GM18505 (cell line): ENCODE measurements around the gene SLC35F3.

Experiments used
- ATAC-seq: cut with Tn5 transposase; IDR thresholded peaks from one replicate; pipeline ENCODE4 v1.9.1; 2021; ENCODE audit not compliant: unreplicated experiment
- POLR2A ChIP-seq: IDR thresholded peaks from 4 replicates; pipeline ENCODE4 v1.6.1; 2011; ENCODE audit warnings: borderline replicate concordance; ENCODE audit not compliant: insufficient read depth, insufficient read length; ENCODE audit errors: extremely low read depth

Gene SLC35F3

DNA sequence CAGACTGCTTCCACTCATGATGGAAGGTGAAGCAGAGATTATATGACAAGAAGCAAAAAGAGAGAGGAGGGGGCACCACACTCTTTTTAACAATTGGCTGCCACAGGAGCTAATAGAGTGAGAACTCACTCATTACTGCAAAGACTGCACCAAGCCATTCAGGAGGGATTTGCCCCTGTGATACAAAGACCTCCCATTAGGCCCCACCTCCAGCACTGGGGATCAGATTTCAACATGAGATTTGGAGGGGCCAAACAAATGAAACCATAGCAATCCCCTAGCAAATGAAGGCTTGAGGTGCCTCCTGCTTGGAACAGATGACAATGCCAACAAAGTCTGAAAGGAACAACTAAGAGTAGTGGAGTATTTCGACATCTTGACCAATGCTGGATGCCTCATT lies 346.3 kb downstream of the SLC35F3 start:
- TF ChIP-seq POLR2A, result no peak
- no peak for ATAC-seq

DNA sequence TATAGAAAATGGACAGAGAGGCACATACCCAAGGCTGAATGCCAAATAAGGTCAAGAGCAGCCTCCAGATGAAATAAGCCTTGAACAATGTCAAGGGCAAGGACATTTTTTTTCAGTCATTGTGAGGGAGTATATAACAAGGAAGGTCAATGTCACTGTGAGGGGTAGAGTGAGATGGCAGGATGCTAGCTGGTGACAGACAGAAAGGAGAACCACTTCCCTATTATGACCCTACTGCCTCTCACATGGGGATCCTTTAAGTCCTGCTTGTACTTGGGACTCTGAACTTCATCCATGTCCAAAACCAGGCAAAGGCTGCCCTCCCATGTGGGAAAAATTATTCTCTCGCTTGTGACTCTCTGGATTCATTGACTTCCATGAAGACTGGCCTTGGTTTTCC lies 349.3 kb downstream of the SLC35F3 start:
- ATAC-seq, result no peak
- no peak for TF ChIP-seq POLR2A

DNA sequence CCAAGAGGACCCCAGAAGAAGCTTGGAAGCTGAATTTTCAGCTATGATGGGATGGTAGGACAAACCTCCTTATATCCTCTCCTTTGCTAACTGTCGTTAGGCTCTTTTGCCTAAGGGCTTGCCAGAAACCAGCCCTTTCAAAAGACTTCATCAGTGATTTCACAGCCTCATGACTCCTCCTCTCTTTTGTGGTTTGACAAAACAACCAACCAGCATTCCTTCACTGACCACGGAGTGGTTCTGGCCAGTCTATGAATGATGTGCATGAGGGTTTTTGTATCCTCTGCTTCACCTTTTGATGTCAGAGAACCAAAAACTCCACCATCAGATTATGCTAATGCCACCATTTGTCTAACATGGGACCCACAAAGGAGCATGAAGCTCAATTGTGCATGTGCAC lies 351.9 kb downstream of the SLC35F3 start:
- no peak for TF ChIP-seq POLR2A
- ATAC-seq, result no peak

DNA sequence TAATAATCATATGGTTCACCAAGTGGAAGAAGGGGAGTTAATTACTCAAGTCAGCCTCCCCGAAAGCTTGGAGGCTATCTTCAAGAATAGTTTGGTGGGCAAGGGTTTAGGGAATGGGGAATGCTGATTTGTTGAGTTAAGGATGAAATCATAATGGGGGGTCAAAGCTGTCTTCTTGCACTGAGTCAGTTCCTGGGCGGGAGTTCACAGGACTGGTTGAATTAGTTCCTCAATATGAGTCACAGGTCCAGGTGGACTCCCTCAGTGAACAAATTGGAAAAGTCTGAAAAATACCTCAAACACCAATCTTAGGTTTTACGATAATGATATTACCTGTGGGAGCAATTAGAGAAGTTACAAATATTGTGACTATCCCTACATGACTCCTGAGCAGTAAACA lies 353.6 kb downstream of the SLC35F3 start:
- no peak for TF ChIP-seq POLR2A

DNA sequence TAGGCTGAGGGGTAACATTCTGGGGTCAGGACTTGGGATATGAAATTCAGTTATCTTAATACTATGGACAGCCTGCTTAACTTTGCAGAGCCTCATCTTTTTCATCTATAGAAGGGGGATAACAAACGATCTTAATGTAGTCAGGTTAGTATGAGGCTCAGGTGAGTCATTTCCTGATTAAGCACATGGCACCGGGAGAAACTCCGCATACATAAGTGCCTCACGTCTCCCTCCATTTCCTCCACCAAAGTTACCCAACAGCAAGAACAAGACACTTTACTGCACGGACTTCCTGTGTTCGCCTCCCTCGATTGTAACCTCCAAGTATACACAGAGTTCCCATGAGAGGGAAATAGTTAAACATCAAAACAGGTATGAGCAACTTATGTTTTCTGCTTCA lies 356.1 kb downstream of the SLC35F3 start:
- TF ChIP-seq POLR2A, result no peak
- ATAC-seq, result no peak

More for the DNA sequence above, 353.6 kb downstream of the SLC35F3 start:
- no peak for ATAC-seq

DNA sequence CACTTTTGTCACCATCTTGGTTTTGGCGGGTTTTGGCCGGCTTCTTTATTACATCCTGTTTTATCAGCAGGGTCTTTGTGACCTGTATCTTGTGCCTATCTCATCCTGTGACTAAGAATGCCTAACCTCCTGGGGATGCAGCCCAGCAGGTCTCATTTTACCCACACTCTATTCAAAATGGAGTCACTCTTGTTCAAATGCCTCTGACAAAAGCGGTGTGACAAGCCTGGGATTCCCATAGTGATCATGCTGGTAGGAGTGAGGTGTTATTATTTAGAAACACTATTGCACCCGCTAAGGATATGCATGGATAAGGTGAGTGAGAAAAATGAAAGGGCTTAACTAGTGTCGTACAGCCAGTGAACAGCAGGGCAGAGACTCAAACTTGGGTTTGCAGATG lies 357.1 kb downstream of the SLC35F3 start:
- TF ChIP-seq POLR2A, result no peak
- no peak for ATAC-seq

DNA sequence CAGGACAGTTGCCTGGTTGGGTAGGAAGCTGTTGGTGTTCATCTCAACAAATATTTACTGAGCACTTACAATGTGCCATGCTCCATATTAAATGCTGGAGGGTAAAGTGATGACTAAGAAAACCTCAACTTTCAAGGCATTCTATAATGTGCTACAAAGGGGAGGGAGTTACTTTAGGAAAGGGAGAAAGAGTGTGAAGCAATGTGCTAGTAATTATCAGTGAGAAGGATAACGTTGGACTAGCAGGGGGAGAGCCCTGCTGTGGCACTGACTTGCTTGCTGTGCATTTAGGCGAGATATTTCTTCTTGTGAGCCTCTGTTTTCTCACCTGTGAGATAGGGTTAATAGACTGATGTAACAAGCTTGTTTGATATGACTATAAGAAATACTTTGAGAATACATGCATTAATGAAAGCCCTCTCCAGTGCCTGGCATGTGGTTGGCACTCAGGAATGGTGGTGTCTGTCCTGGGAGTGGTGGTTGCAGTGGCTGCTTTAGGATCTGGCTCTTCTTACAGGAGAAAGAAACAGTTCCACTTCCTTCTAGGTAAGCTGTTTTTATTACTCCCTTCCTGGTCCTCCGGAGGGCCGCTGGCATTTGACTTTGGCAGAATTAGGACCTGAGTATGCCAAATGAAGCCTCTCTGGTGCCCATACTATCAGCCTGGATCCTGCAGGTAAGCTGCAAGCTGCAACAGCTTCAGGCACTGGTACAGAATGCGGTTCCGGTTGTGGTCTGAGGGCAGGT lies 357.7 kb downstream of the SLC35F3 start:
- TF ChIP-seq POLR2A, result no peak
- no peak for ATAC-seq

DNA sequence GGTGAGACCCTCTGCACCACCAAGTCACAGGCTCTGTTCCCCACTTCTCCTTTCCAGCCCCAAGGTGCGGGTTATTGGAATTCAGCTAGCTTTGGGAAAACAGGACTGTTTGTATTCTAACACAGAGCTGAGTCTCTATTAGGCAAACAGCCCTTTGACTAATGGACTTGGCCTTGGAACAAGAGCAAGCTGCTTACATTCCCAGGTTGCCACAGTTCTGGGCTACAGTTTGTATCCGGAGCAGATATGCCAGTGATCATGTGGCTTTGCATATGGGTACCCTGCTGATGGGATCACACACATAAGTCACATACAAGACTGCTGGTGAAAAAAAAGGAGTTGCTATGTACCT lies 358.3 kb downstream of the SLC35F3 start:
- no peak for ATAC-seq
- TF ChIP-seq POLR2A, result no peak

DNA sequence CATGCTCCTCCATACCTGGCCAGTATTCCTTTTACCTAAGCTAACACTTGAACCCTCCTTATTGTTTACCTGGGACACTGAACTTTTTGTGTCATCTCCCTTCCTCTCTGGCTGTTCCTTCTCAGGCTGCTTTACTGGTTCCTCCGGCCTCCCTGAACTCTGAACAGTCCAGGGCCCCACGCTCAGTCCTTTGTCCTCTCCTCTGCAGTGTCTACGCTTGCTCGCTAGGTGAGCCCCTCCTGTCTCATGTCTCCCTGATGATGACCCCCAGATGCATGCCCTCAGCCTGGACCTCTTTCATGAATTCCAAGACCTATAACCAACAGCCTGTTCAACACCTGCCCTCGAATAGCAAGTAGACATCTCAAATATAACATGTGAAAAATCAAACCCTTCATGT lies 360.4 kb downstream of the SLC35F3 start:
- no peak for ATAC-seq
- no peak for TF ChIP-seq POLR2A

DNA sequence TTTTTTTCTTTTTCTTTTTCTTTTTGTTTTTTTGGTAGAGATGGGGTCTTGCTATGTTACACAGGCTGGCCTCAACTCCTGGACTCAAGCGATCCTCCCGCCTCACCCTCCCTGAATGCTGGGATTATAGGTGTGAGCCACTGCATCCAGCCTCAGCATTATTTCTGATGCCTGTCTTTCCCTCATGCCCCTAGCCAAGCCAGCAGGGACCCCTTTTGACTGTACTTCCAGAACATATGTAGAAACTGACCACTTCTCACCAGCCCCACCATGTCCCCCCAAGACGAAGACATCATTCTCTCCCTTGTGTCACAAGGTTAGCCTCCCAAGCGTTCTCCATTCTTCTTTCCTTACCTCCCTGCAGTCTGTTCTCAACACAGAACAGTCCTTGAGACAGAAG lies 360.8 kb downstream of the SLC35F3 start:
- no peak for TF ChIP-seq POLR2A
- no peak for ATAC-seq

DNA sequence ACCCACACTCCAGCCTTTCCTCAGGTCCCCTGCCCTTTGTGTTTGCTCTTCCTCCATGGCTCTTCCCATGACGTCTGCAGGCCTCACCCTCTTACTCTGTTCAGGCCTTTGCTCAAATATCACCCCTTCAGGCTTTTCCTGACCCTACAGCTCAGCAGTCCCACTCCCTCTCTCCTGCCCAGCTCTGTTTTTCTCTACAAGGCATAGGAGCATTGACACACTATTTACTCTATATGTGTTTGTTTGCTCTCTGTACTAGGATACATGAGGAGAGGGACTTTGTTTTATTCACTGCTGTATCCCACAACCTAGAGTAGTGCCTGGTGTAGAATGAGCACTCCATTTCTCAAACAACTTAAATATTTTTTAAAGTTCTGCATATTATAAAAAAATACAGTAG lies 361.4 kb downstream of the SLC35F3 start:
- ATAC-seq, result no peak
- TF ChIP-seq POLR2A, result no peak

DNA sequence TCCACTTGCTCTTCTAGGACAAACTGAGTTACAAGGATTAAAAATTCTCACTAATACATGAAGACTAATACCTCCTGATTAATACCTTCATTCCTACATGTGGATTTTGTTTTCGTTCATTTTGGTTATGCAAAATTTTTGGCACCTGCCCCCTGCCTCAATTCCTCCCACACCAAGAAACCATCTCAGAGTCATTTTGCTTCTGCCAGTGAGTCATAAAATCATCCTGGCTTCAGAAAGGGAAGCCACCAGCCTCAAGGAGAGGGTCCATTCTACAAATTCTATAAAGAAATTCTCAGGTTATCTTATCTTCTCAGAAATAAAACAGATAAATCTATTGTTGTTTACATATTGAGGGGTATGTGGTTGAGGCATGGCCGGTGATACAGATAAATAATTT lies 365.6 kb downstream of the SLC35F3 start:
- TF ChIP-seq POLR2A, result no peak
- ATAC-seq, result no peak

DNA sequence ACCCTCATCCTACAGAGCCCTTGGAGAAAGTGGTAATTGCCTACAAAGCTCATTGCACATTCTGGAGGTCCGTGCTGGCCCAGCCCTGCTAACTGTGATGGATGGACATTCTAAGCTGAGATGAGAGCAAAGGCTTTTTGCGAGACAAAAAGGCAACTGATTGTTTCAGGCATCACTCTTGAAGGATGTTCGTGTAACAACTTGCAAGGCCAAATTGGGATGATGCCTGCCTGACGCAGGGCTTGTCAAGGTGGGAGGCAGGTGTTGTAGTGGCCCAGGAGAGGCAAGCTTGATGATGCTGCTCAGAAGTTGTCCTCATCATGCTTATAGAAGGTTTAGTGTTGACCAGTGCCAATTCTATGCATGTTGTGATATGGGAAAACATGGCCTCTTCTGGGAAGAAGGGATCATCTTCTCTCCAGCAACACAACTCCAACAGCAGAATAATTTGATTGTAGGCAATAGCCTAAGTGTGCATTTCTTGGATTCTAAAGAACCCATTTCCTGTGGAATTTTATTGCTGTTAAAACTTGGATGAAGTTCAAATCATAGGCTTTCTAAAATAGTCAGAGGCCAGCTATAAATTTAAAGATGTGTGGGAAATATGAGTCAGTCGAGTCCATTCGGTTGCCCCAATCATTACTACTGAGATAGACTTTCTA lies 366.2 kb downstream of the SLC35F3 start:
- no peak for TF ChIP-seq POLR2A
- ATAC-seq, result no peak

DNA sequence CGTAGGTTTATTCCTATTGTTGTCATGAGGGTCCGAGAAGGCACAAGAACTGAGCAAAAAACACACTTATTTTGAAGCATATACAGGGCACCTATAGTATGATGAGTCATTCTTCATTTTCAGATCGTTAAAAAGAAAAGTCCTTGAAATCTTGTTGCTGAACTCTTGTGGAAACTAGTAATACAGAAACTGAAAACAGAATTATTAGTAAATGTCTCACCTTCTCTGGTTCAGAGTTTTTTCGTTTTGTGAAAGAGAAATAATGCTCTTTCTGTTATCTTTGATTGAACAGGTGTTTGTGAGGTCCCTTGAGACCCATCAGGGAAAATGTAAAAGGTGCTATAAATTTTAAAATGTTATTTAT lies 366.7 kb downstream of the SLC35F3 start:
- TF ChIP-seq POLR2A, result no peak
- ATAC-seq, result peak; percentile 93
